GM23338 (cell line): Measurements from ENCODE around the gene XRCC4.

Experiments used
- CREB1 ChIP-seq: fragments of 250-450 bp; sonication (Bioruptor Pico); IDR thresholded peaks from 2 replicates; pipeline ENCODE4 v1.5.0; 2020; ENCODE audit warnings: low read depth, mild to moderate bottlenecking, moderate library complexity
- CTCF ChIP-seq, 2 experiments: fragments of 200-600 bp in 1 of 2; sonication (generic) in 1 of 2; conservative IDR thresholded peaks; 2 replicates each; pipeline versions ENCODE4 v1.5.1 to v1.6.1; 2016 to 2017; ENCODE audit warnings: antibody characterized with exemption in 2 of 2, low read depth in 2 of 2, mild to moderate bottlenecking in 2 of 2, moderate library complexity in 1 of 2
- ETS1 ChIP-seq: IDR thresholded peaks from 2 replicates; pipeline ENCODE4 v1.6.1; 2016; ENCODE audit warnings: antibody characterized with exemption
- EZH2 ChIP-seq: fragments of 200-600 bp; sonication (generic); IDR thresholded peaks from one replicate; pipeline ENCODE4 v1.8.0; 2017; ENCODE audit warnings: antibody characterized with exemption, mild to moderate bottlenecking, low read depth; ENCODE audit not compliant: unreplicated experiment
- EZH2phosphoT487 ChIP-seq: fragments of 200-600 bp; sonication (generic); IDR thresholded peaks from one replicate; pipeline ENCODE4 v1.8.1; 2018; ENCODE audit warnings: antibody characterized with exemption; ENCODE audit not compliant: unreplicated experiment
- NANOG ChIP-seq: IDR thresholded peaks from 2 replicates; pipeline ENCODE4 v1.6.1; 2016; ENCODE audit warnings: antibody characterized with exemption, borderline replicate concordance
- POLR2AphosphoS5 ChIP-seq: IDR thresholded peaks from 2 replicates; pipeline ENCODE4 v1.6.1; 2016; ENCODE audit warnings: antibody characterized with exemption, low read depth
- REST ChIP-seq: IDR thresholded peaks from one replicate; pipeline ENCODE4 v1.6.1; 2018; ENCODE audit warnings: antibody characterized with exemption; ENCODE audit not compliant: unreplicated experiment
- STAT1 ChIP-seq: IDR thresholded peaks from one replicate; pipeline ENCODE4 v1.6.1; 2016; ENCODE audit warnings: antibody characterized with exemption; ENCODE audit not compliant: unreplicated experiment
- ZNF331 ChIP-seq: fragments of 250-450 bp; sonication (Bioruptor Pico); IDR thresholded peaks from 2 replicates; pipeline ENCODE4 v1.5.0; 2020; ENCODE audit warnings: low read depth, mild to moderate bottlenecking, moderate library complexity

GRCh38 chr5:83277154-83277553 lies 199.8 kb downstream of the XRCC4 start:
- TF ChIP-seq CTCF (conservative IDR thresholded peaks at IDR 0.05; ENCODE audit: low read depth in 2 of 2): no peak
- no peak for TF ChIP-seq POLR2AphosphoS5
- no peak for TF ChIP-seq REST
- TF ChIP-seq NANOG: no peak
- TF ChIP-seq ETS1: no peak
- TF ChIP-seq CREB1 (CRISPR knock-in tag): no peak
- no peak for TF ChIP-seq EZH2
- TF ChIP-seq ZNF331 (CRISPR knock-in tag): no peak
- no peak for TF ChIP-seq STAT1
- TF ChIP-seq EZH2phosphoT487: no peak
